Testis (tissue), 2 donors: Measurements from ENCODE around the gene ORC3.

Source experiments
- POLR2A ChIP-seq: fragments of 450-650 bp; IDR thresholded peaks from one replicate; pipeline ENCODE4 v1.6.1; 2017; ENCODE audit warnings: antibody characterized with exemption, mild to moderate bottlenecking, moderate library complexity
- TF ChIP-seq, protein P1 (sequence below), 3 experiments: fragments of 450-650 bp in 2 of 3; fragments of 200-600 bp in 1 of 3; sonication (generic) in 1 of 3; IDR thresholded peaks; one replicate each; pipeline ENCODE4 v1.5.1; 2016 to 2019; ENCODE audit warnings: antibody characterized with exemption in 3 of 3, mild to moderate bottlenecking in 2 of 3, moderate library complexity in 1 of 3

DNA sequence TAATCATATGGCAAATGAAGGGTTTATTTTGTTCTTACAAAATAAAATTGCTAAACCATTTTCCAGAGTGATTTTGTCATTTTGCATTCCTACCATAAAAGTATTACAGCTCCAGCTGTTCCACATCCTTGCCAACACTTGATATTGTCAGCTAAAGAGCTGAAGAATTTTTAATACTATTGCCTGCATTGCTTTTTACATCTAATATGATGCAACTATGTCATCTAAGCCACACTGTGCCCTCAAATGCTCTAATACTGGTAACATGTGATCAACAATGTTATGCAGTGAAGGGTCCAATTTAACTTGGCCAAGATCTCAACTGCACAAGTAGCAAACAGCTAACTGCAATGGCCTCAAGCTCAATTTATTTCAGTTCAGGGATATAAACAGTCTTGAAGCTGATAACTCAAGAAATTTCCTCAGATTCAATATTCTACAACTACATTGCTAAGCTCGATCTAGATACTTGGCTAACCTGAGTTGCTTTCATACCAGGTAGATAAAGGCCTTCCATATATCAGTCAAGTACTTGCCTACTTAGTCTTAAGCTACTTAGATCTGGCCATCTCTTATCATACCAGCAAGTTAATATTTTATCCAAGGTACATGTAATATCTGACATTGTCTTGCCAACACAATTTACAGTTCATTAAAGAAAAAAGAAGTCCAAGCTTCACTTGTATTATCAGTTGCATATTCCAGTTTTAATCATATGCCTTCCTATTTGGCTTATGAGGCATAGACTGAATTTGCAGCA lies 95.1 kb downstream of the ORC3 start:
- TF ChIP-seq POLR2A = no peak
- TF ChIP-seq, protein P1, sequence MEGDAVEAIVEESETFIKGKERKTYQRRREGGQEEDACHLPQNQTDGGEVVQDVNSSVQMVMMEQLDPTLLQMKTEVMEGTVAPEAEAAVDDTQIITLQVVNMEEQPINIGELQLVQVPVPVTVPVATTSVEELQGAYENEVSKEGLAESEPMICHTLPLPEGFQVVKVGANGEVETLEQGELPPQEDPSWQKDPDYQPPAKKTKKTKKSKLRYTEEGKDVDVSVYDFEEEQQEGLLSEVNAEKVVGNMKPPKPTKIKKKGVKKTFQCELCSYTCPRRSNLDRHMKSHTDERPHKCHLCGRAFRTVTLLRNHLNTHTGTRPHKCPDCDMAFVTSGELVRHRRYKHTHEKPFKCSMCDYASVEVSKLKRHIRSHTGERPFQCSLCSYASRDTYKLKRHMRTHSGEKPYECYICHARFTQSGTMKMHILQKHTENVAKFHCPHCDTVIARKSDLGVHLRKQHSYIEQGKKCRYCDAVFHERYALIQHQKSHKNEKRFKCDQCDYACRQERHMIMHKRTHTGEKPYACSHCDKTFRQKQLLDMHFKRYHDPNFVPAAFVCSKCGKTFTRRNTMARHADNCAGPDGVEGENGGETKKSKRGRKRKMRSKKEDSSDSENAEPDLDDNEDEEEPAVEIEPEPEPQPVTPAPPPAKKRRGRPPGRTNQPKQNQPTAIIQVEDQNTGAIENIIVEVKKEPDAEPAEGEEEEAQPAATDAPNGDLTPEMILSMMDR (IDR thresholded peaks at IDR 0.05) = no peak
